Activated B cell treated with CpG ODN at 0.5 μM for 24 hours (primary cell): ENCODE results near the gene MAD1L1. TPM values are rescaled to one million over a fixed set of nuclear protein-coding genes. Genes with fewer than 3 reads are reported as not detected.
A peak's percentile ranks its signal among the peaks of the same experiment; 100 is the strongest.

ENCODE experiments used
- ATAC-seq: fragments of 200-7000 bp; cut with Tn5 transposase; one replicate; pipeline ENCODE4 v1.10.0; 2021; ENCODE audit warnings: low read depth, mild to moderate bottlenecking, moderate library complexity
- CTCF ChIA-PET: fragments of 350-600 bp; sonication (Branson Sonifier 250); formaldehyde crosslinking; loops from one replicate; lab custom pipeline; 2021; ENCODE audit warnings: antibody characterized with exemption; lab: Charles Lee
- POLR2A ChIA-PET: fragments of 350-600 bp; sonication (Branson Sonifier 250); formaldehyde crosslinking; loops from one replicate; lab custom pipeline; 2021; ENCODE audit warnings: antibody characterized with exemption; lab: Charles Lee
- DNase-seq: peaks from one replicate; pipeline ENCODE4 v3.0.0; 2022
- H3K27ac Mint-ChIP-seq: one replicate; pipeline ENCODE4 v1.8.0; 2020; ENCODE audit warnings: mixed read lengths
- H3K27me3 Mint-ChIP-seq: one replicate; pipeline ENCODE4 v1.8.0; 2021; ENCODE audit warnings: mixed read lengths
- H3K36me3 Mint-ChIP-seq: one replicate; pipeline ENCODE4 v1.8.0; 2021; ENCODE audit warnings: low read depth, mixed read lengths
- H3K4me1 Mint-ChIP-seq: one replicate; pipeline ENCODE4 v1.8.0; 2021; ENCODE audit warnings: mixed read lengths
- H3K4me3 Mint-ChIP-seq: one replicate; pipeline ENCODE4 v1.8.0; 2020; ENCODE audit warnings: mild to moderate bottlenecking, mixed read lengths
- H3K9me3 Mint-ChIP-seq: one replicate; pipeline ENCODE4 v1.8.0; 2020; ENCODE audit warnings: mixed read lengths
- CTCF ChIP-seq: fragments of 200-600 bp; IDR thresholded peaks from one replicate; pipeline ENCODE4 v1.8.0; 2022; ENCODE audit warnings: antibody characterized with exemption, mild to moderate bottlenecking
- intact Hi-C: fragments of 100-400 bp; cut with micrococcal nuclease; formaldehyde crosslinking; loops from one replicate; pipeline ENCODE4 v1.15.1; 2024
- total RNA-seq: library from RNA; stranded (reverse); gene quantifications from 2 replicates; pipeline ENCODE4 v1.2.3, GENCODE V29; 2022

MAD1L1 gene
- total RNA-seq, 1 donor from 2014 or later, result 54.6 TPM

DNA sequence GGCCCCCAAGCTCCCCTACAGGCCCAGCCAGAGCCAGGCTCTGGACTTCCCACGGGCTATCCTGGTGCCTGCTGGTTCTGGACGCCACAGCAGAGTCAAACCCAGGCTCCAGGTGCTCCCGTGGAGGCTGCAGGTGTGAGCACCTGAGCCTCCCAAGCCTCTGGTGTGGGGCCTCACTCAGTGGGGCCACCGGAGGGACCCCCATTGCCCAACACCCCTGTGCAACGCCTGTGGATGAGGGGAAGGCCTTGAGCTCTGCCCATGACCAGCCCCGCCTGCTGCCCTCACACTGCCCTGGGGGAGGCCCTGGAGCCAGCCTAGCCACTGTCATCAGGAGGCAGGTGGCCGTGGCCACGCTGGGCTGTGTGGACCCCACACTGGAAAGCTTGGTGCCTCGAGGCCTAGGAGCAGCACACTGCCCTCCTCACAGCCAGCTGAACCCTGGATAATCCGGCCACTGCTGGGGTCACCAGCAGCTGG lies 229.3 kb downstream of the MAD1L1 start:
- POLR2A ChIA-PET, result no interaction called here
- peaks cover 38% of the 10 kb centered on the region for H3K4me1 Mint-ChIP-seq
- no peak overlapping the region for H3K27ac Mint-ChIP-seq
- no peaks in the 10 kb centered on the region for H3K9me3 Mint-ChIP-seq
- DNase-seq, result peak; percentile 11
- peaks cover 20% of the 10 kb centered on the region for H3K36me3 Mint-ChIP-seq
- no peak for ATAC-seq
- intact Hi-C loops, result no loop called here
- no peaks in the 10 kb centered on the region for H3K27me3 Mint-ChIP-seq
- CTCF ChIA-PET, result no interaction called here
- H3K4me3 Mint-ChIP-seq, result no peak overlapping the region
- TF ChIP-seq CTCF, result no peak

DNA sequence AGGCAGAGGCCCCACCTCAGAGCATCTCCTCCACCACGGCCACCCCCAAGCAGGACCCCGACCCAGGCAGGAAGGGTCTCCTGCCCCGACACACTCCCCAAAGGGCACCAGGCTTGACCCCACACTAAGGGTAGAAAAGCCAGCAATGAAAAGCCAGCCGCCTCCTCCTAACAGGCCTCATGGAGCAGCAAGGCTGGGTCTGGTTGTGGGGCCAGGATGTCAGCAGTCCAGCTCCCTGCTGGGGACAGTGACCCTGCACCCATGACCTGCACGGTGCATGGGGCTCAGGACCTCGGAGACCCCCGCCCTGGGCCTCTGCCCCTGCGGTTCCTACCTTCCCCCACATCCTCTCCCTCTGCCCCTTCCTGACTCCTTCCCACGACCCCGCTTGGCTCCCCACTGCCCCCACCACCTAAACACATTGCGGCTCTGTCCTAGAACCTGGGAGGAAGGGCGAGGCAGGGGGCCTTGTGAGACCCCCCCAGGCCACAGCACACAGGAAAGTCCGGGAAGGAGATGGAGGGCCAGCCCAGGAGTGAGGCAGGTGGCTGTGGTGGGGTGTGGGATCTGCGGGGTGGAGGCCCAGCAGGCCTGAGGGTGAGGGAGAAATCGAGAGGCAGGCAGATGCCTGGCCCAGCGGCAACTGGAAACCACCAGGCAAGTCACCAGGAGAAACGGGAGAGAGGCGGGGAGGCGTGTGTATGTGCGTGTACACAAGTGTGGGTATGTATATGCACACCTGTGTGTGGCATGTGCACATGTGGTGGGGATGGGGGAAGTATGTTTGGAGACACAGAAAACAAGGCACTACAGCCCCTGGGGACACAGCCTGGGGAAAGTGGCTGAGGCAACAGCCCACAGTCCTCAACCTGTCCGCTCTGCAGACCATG lies 229.9 kb downstream of the MAD1L1 start:
- Mint-ChIP-seq H3K4me3 (no peak overlapping the region), H3K4me1 (peaks cover 37% of the 10 kb centered on the region), H3K27me3 (no peaks in the 10 kb centered on the region), H3K36me3 (peaks cover 19% of the 10 kb centered on the region), H3K9me3 (no peaks in the 10 kb centered on the region), H3K27ac (no peak overlapping the region)
- ChIA-PET POLR2A (no interaction called here), CTCF (no interaction called here)
- no peak for TF ChIP-seq CTCF
- ATAC-seq (no peak), DNase-seq (peak; percentile 8)
- intact Hi-C loops, result no loop called here

GRCh38 chr7:2001601-2002442 lies 230.9 kb downstream of the MAD1L1 start:
- no peaks in the 10 kb centered on the region for H3K27me3 Mint-ChIP-seq
- H3K27ac Mint-ChIP-seq, result no peak overlapping the region
- intact Hi-C loops, result no loop called here
- no peak for TF ChIP-seq CTCF
- POLR2A ChIA-PET, result no interaction called here
- peaks cover 15% of the 10 kb centered on the region for H3K36me3 Mint-ChIP-seq
- CTCF ChIA-PET, result interaction anchor here (0.9 kb wide), 1 partner anchor 98 kb away, joined by 3 read pairs; no protein-coding TSS in a partner anchor
- H3K9me3 Mint-ChIP-seq, result no peaks in the 10 kb centered on the region
- H3K4me3 Mint-ChIP-seq, result no peak overlapping the region
- peaks cover 36% of the 10 kb centered on the region for H3K4me1 Mint-ChIP-seq
- ATAC-seq (no peak), DNase-seq (no peak)

DNA sequence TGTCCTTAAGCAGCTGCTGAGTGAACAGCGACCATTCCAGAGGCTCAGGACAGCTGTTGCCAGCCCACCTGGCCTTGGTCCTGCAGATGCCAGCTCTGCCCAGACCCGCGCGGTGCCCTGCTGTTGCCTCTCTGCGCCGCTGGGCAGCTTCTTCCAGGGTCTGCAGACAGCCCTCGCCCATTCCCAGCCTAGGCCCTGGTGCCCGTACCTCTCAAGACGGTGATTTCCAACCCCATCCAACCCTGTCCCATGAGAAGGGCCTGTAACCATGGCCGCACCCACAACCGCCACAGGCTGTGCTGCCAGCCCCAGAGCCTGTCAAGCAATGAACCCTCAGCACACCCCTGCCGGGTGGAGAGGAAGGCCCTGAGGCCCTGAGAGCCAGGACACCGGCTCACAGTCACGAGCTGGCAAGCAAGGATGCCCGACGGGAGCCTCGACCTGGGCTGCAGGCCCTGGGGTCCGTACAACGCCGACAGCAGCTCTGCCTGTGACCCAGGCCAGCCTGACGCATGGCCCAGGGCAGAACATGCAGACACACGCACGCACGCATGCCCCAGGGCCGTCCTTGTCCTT lies 231.9 kb downstream of the MAD1L1 start:
- ATAC-seq, result no peak
- intact Hi-C loops, result no loop called here
- Mint-ChIP-seq H3K27ac (no peak overlapping the region), H3K9me3 (no peaks in the 10 kb centered on the region), H3K4me3 (no peak overlapping the region), H3K27me3 (no peaks in the 10 kb centered on the region), H3K4me1 (peaks cover 28% of the 10 kb centered on the region), H3K36me3 (peaks cover 15% of the 10 kb centered on the region)
- POLR2A ChIA-PET, result no interaction called here
- no peak for TF ChIP-seq CTCF
- DNase-seq, result no peak
- CTCF ChIA-PET, result interaction anchor here (0.9 kb wide), 1 partner anchor 99 kb away, joined by 3 read pairs; no protein-coding TSS in a partner anchor
